Stomach (tissue), 9 donors: ENCODE results near the gene EXT2. TPM values are rescaled to one million over a fixed set of nuclear protein-coding genes. Genes with fewer than 3 reads are reported as not detected.

Experiments used
- DNase-seq, 2 donors: peaks; one replicate each; pipeline versions ENCODE4 v3.0.0 to v3.0.0-alpha.2; 2013 to 2019
- H3K27ac ChIP-seq, 5 donors: fragments of 200-600 bp in 4 of 5; sonication (generic) in 4 of 5; one replicate each; pipeline ENCODE4 v1.5.1; 2013 to 2019; ENCODE audit warnings: mild to moderate bottlenecking in 1 of 5, moderate library complexity in 1 of 5
- H3K27me3 ChIP-seq, 3 donors: fragments of 200-600 bp; sonication (generic); one replicate each; pipeline ENCODE4 v1.5.1; 2017 to 2019; ENCODE audit warnings: mixed run types in 1 of 3
- H3K36me3 ChIP-seq, 4 donors: fragments of 200-600 bp; sonication (generic); 1 replicate in 3 of 4; 2 replicates in 1 of 4; pipeline ENCODE4 v1.5.1; 2016 to 2019
- H3K4me1 ChIP-seq, 4 donors: fragments of 200-600 bp; sonication (generic); one replicate each; pipeline ENCODE4 v1.5.1; 2016 to 2019
- H3K4me3 ChIP-seq, 4 donors: fragments of 200-600 bp; sonication (generic) in 3 of 4; one replicate each; pipeline ENCODE4 v1.5.1; 2016 to 2019; ENCODE audit warnings: mild to moderate bottlenecking in 1 of 4
- H3K9me3 ChIP-seq, 4 donors: fragments of 200-600 bp; sonication (generic); one replicate each; pipeline ENCODE4 v1.5.1; 2016 to 2019
- CTCF ChIP-seq, 7 experiments: fragments of 450-650 bp in 4 of 7; fragments of 200-600 bp in 3 of 7; sonication (generic) in 3 of 7; IDR thresholded peaks; one replicate each; pipeline ENCODE4 v1.5.1; 2016 to 2019; ENCODE audit warnings: antibody characterized with exemption in 7 of 7, control low read depth in 2 of 7, mild to moderate bottlenecking in 1 of 7
- EP300 ChIP-seq: sonication (generic); formaldehyde crosslinking; IDR thresholded peaks from one replicate; pipeline ENCODE4 v1.6.1; 2017; ENCODE audit warnings: antibody characterized with exemption
- POLR2A ChIP-seq, 4 donors: fragments of 450-650 bp; IDR thresholded peaks; one replicate each; pipeline ENCODE4 v1.6.1; 2016; ENCODE audit warnings: antibody characterized with exemption in 4 of 4, control low read depth in 2 of 4, mild to moderate bottlenecking in 1 of 4, moderate library complexity in 1 of 4
- POLR2AphosphoS5 ChIP-seq, 3 donors: sonication (generic); formaldehyde crosslinking; IDR thresholded peaks; one replicate each; pipeline ENCODE4 v1.6.1; 2016; ENCODE audit warnings: antibody characterized with exemption in 3 of 3
- WGBS, 5 donors: extraction: QIAGEN DNeasy Blood & Tissue Kit in 3 of 5; methylation state at CpG; one replicate each; pipeline versions ENCODE4 v1.1.5 to v1.1.7; 2013 to 2018; 5-methylcytosine and 5-hydroxymethylcytosine counted together
- intact Hi-C: fragments of 100-400 bp; cut with DNase I; formaldehyde crosslinking; loops from one replicate; pipeline ENCODE4 v1.15.1; 2023; ENCODE audit warnings: low total_unique reads
- polyA plus RNA-seq, 3 donors: library from polyadenylated mRNA; stranded (reverse); fragments of 200-250 nt; gene quantifications; one replicate each; pipeline ENCODE4 v1.2.3, GENCODE V29; 2013
- total RNA-seq, 5 donors: library from RNA; depleted of rRNA; stranded (reverse); fragments of >200 nt; gene quantifications; one replicate each; pipeline versions ENCODE4 v1.1.0 to v1.2.3, GENCODE V29; 2014 to 2016
- donor health status: healthy with polysubstance abuse.
- donor health status: Bipolar disorder and iron deficiency.
- donor health status: healthy.

EXT2 gene
- total and polyA plus RNA-seq, 8 donors, result 10.5 to 93.8 (median 16.0) TPM

GRCh38 chr11:44275961-44276550, 180.6 kb downstream of the EXT2 start:
- 77 to 93% (median 91%) methylated on average over 7 of the region's 7 CpGs for WGBS, 5 donors
- no peaks in the 10 kb centered on the region for H3K4me1 ChIP-seq
- TF ChIP-seq EP300 (no peak), POLR2AphosphoS5 (IDR thresholded peaks at IDR 0.05) (no peak), POLR2A (IDR thresholded peaks at IDR 0.05) (no peak), CTCF (IDR thresholded peaks at IDR 0.05) (no peak)
- H3K36me3 ChIP-seq, result no peaks in the 10 kb centered on the region
- intact Hi-C loops, result no loop called here
- no peak overlapping the region for H3K4me3 ChIP-seq
- no peaks in the 10 kb centered on the region for H3K9me3 ChIP-seq
- H3K27me3 ChIP-seq, result no peaks in the 10 kb centered on the region
- no peak for DNase-seq
- H3K27ac ChIP-seq, result no peak overlapping the region

- H3K27me3 ChIP-seq, result no peaks in the 10 kb centered on the region
- no peak overlapping the region for H3K27ac ChIP-seq
- H3K4me1 ChIP-seq, result no peaks in the 10 kb centered on the region
- 77 to 83% (median 79%) methylated on average over 17 to 18 of the region's 18 CpGs for WGBS, 5 donors
- intact Hi-C loops, result no loop called here
- no peaks in the 10 kb centered on the region for H3K9me3 ChIP-seq
- H3K36me3 ChIP-seq, result no peaks in the 10 kb centered on the region
- no peak overlapping the region for H3K4me3 ChIP-seq
- TF ChIP-seq CTCF (IDR thresholded peaks at IDR 0.05), result no peak
- TF ChIP-seq POLR2A (IDR thresholded peaks at IDR 0.05), result no peak
- no peak for TF ChIP-seq EP300
- no peak for TF ChIP-seq POLR2AphosphoS5 (IDR thresholded peaks at IDR 0.05)
- DNase-seq, result no peak
Measured at GRCh38 chr11:44277196-44278090, 182.0 kb downstream of the EXT2 start.

- Histone ChIP-seq H3K27ac (no peak overlapping the region), H3K4me1 (no peaks in the 10 kb centered on the region), H3K9me3 (no peaks in the 10 kb centered on the region), H3K4me3 (no peak overlapping the region), H3K27me3 (no peaks in the 10 kb centered on the region), H3K36me3 (no peaks in the 10 kb centered on the region)
- TF ChIP-seq POLR2AphosphoS5 (IDR thresholded peaks at IDR 0.05) (no peak), CTCF (IDR thresholded peaks at IDR 0.05) (no peak), POLR2A (IDR thresholded peaks at IDR 0.05) (no peak), EP300 (no peak)
- DNase-seq, result no peak
- intact Hi-C loops, result no loop called here
- WGBS, 5 donors, result 71 to 84% (median 74%) methylated on average over 6 of the region's 6 CpGs
Measured at GRCh38 chr11:44279483-44279882, 184.0 kb downstream of the EXT2 start.

- H3K27ac ChIP-seq, result no peak overlapping the region
- no peak for DNase-seq
- TF ChIP-seq POLR2A (IDR thresholded peaks at IDR 0.05), result no peak
- no peak for TF ChIP-seq EP300
- no peak for TF ChIP-seq CTCF (IDR thresholded peaks at IDR 0.05)
- no peak for TF ChIP-seq POLR2AphosphoS5 (IDR thresholded peaks at IDR 0.05)
- H3K27me3 ChIP-seq, result no peaks in the 10 kb centered on the region
- H3K36me3 ChIP-seq, result no peaks in the 10 kb centered on the region
- intact Hi-C loops, result no loop called here
- no peaks in the 10 kb centered on the region for H3K9me3 ChIP-seq
- 80 to 92% (median 85%) methylated on average over 5 to 7 of the region's 7 CpGs for WGBS, 5 donors
- H3K4me1 ChIP-seq, result no peaks in the 10 kb centered on the region
- H3K4me3 ChIP-seq, result no peak overlapping the region
Measured at GRCh38 chr11:44280257-44280656, 184.8 kb downstream of the EXT2 start.
